ENCODE data around the gene ZNF865.

DNA sequence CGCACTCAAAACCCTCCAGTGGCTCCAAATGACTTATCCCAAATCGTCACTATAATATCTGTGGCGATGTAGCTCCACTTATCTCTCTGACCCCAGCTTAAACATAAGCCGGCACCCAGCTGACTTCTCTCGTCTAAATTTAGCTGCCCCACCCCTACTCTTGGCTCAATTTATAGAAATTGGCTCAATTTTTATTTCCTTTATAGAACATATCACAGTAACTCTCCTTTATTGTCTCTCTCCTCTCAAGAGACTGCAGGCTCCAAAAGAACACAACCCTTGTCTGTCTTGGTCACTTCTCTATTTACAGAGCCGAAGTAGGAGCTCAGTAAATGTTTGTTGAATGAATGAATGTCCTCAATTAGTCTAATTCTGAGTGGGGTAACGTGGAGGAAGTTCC is 18.1 kb downstream of the ZNF865 start:
- TF ChIP-seq, protein P1, sequence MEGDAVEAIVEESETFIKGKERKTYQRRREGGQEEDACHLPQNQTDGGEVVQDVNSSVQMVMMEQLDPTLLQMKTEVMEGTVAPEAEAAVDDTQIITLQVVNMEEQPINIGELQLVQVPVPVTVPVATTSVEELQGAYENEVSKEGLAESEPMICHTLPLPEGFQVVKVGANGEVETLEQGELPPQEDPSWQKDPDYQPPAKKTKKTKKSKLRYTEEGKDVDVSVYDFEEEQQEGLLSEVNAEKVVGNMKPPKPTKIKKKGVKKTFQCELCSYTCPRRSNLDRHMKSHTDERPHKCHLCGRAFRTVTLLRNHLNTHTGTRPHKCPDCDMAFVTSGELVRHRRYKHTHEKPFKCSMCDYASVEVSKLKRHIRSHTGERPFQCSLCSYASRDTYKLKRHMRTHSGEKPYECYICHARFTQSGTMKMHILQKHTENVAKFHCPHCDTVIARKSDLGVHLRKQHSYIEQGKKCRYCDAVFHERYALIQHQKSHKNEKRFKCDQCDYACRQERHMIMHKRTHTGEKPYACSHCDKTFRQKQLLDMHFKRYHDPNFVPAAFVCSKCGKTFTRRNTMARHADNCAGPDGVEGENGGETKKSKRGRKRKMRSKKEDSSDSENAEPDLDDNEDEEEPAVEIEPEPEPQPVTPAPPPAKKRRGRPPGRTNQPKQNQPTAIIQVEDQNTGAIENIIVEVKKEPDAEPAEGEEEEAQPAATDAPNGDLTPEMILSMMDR (IDR thresholded peaks at IDR 0.05): no peak
- no peak for TF ChIP-seq POLR2A (IDR thresholded peaks at IDR 0.05)

Data from adrenal gland (tissue), 5 donors.